Ascending aorta (tissue), 2 donors: ENCODE data around the gene FRRS1L. TPM values are rescaled to one million over a fixed set of nuclear protein-coding genes. Genes with fewer than 3 reads are reported as not detected.

ENCODE experiments used
- DNase-seq, 2 donors: peaks; one replicate each; pipeline ENCODE4 v3.0.0-alpha.2; 2019; ENCODE audit warnings: low spot score in 2 of 2
- H3K27ac ChIP-seq, 2 donors: fragments of 200-600 bp; sonication (generic); one replicate each; pipeline ENCODE4 v1.5.1; 2016 to 2017; ENCODE audit warnings: mild to moderate bottlenecking in 1 of 2
- H3K27me3 ChIP-seq: fragments of 200-600 bp; sonication (generic); one replicate; pipeline ENCODE4 v1.5.1; 2017
- H3K36me3 ChIP-seq, 2 donors: fragments of 200-600 bp; sonication (generic); one replicate each; pipeline ENCODE4 v1.5.1; 2016
- H3K4me1 ChIP-seq, 2 donors: fragments of 200-600 bp; sonication (generic); one replicate each; pipeline ENCODE4 v1.5.1; 2016 to 2017; ENCODE audit warnings: mild to moderate bottlenecking in 1 of 2
- H3K4me3 ChIP-seq, 2 donors: fragments of 200-600 bp; sonication (generic); one replicate each; pipeline ENCODE4 v1.5.1; 2016 to 2017; ENCODE audit warnings: mild to moderate bottlenecking in 1 of 2
- H3K9me3 ChIP-seq, 2 donors: fragments of 200-600 bp; sonication (generic); one replicate each; pipeline ENCODE4 v1.5.1; 2016
- CTCF ChIP-seq, 3 experiments: fragments of 200-600 bp in 2 of 3; fragments of 450-650 bp in 1 of 3; sonication (generic) in 2 of 3; IDR thresholded peaks; one replicate each; pipeline ENCODE4 v1.5.1; 2016 to 2019; ENCODE audit warnings: antibody characterized with exemption in 3 of 3, mild to moderate bottlenecking in 1 of 3, moderate library complexity in 1 of 3
- intact Hi-C: fragments of 100-400 bp; cut with DNase I; formaldehyde crosslinking; loops from one replicate; pipeline ENCODE4 v1.15.1; 2023
- total RNA-seq: library from RNA; depleted of rRNA; stranded (reverse); fragments of >200 nt; gene quantifications from one replicate; pipeline ENCODE4 v1.1.0, GENCODE V29; 2016

FRRS1L gene
- total RNA-seq, 1 donor from 2014 or later = 0.11 TPM

DNA sequence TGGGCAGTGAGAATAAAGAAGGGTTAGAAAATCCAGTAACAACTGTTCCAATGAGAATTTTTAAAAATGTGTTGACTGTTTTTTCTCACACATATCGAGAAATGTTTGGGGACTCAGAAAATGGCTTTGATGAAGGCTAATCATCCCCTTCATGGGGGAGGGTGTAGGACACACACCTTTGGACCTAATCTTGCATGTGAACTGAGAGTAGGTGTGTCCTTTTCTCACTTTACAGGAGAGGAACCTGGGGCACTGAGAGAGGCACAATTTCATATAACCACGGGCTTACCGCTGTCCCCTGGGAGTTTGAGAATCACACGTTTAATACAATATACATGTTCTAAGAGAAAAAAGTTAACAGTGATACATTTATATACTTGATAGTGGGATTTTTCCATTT, 17.3 kb downstream of the FRRS1L start:
- TF ChIP-seq CTCF (IDR thresholded peaks at IDR 0.05) = no peak
- H3K4me3 ChIP-seq = no peak overlapping the region
- DNase-seq = no peak
- H3K36me3 ChIP-seq = no peaks in the 10 kb centered on the region
- H3K9me3 ChIP-seq = peaks cover 0 to 6% of the 10 kb centered on the region in 2 donors
- H3K4me1 ChIP-seq = no peaks in the 10 kb centered on the region
- intact Hi-C loops = no loop called here
- no peak overlapping the region for H3K27ac ChIP-seq
- H3K27me3 ChIP-seq = no peaks in the 10 kb centered on the region

DNA sequence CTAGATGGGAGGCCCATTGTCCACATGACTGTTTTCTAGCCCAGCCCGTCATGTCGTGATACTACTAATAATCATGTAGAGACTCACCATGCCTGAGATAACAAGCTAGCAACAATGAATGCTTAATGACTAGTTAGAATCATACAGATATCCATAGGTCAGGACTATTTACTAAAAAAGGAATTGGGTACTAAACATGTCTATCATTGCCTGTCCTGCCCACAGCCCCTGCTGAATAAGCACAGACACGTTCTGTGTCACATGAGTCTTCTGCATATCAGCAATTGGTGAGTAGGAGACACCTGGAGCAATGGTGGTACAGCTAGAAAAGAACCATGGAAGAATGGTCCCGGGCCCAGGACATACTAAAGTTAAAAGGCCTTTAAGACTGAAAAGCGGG, 18.0 kb downstream of the FRRS1L start:
- Histone ChIP-seq H3K9me3 (peaks cover 0 to 6% of the 10 kb centered on the region in 2 donors), H3K4me3 (no peak overlapping the region), H3K27me3 (no peaks in the 10 kb centered on the region), H3K27ac (no peak overlapping the region), H3K36me3 (no peaks in the 10 kb centered on the region), H3K4me1 (no peaks in the 10 kb centered on the region)
- no peak for DNase-seq
- no peak for TF ChIP-seq CTCF (IDR thresholded peaks at IDR 0.05)
- intact Hi-C loops = no loop called here

- intact Hi-C loops = no loop called here
Observed at GRCh38 chr9:109145051-109145450, 22.0 kb downstream of the FRRS1L start.

GRCh38 chr9:109143881-109144562, 23.0 kb downstream of the FRRS1L start:
- H3K27ac ChIP-seq = no peak overlapping the region
- H3K4me3 ChIP-seq = no peak overlapping the region
- no peaks in the 10 kb centered on the region for H3K27me3 ChIP-seq
- H3K9me3 ChIP-seq = no peaks in the 10 kb centered on the region
- H3K36me3 ChIP-seq = no peaks in the 10 kb centered on the region
- TF ChIP-seq CTCF (IDR thresholded peaks at IDR 0.05) = no peak
- no peak for DNase-seq
- no peaks in the 10 kb centered on the region for H3K4me1 ChIP-seq
- intact Hi-C loops = no loop called here

More at GRCh38 chr9:109145051-109145450, 22.0 kb downstream of the FRRS1L start:
- Histone ChIP-seq H3K9me3 (no peaks in the 10 kb centered on the region), H3K27ac (no peak overlapping the region), H3K4me1 (no peaks in the 10 kb centered on the region), H3K36me3 (no peaks in the 10 kb centered on the region), H3K4me3 (no peak overlapping the region), H3K27me3 (no peaks in the 10 kb centered on the region)
- no peak for TF ChIP-seq CTCF (IDR thresholded peaks at IDR 0.05)
- DNase-seq = no peak

DNA sequence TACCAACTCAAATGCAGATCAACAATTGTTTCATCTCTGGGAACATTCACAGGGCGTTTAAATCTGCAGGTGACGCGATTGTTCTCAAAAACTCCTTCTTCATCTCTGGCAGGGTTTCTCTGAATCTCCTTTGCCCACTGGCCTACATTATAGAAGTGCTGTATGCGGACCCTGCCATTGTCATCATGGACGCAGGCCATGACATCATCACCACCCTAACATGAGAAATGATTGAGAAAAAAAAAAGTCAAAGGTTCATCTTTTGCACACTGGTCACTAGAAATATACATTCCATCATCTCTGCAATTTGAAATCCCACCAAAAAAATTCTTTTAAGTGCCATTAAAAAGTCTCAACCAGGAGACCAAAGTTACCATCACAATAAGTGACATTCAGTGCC, 25.7 kb downstream of the FRRS1L start:
- intact Hi-C loops = no loop called here
- Histone ChIP-seq H3K4me1 (no peaks in the 10 kb centered on the region), H3K4me3 (no peak overlapping the region), H3K27me3 (no peaks in the 10 kb centered on the region), H3K27ac (no peak overlapping the region), H3K36me3 (no peaks in the 10 kb centered on the region), H3K9me3 (no peaks in the 10 kb centered on the region)
- no peak for DNase-seq
- TF ChIP-seq CTCF (IDR thresholded peaks at IDR 0.05) = no peak

DNA sequence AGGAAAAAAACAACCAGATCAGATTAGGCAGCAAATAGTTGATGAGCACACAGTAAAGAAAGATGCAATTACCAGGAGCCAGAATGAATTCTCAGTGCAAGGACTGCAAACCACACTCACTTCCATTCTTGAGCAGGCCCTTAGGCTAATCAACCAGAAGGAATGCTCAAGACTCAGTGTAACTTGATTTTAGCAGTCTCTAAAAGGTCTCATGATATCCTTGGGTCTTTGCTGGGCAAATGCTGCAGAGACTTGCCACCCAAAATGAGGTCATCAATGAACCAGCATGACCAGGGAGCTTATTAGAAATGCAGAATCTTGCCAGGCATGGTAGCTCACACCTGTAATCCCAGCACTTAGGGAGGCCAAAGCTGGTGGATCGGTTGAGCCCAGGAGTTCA, 27.2 kb downstream of the FRRS1L start:
- no peak overlapping the region for H3K27ac ChIP-seq
- H3K9me3 ChIP-seq = no peaks in the 10 kb centered on the region
- no peak overlapping the region for H3K4me3 ChIP-seq
- intact Hi-C loops = no loop called here
- H3K27me3 ChIP-seq = no peaks in the 10 kb centered on the region
- DNase-seq = no peak
- no peaks in the 10 kb centered on the region for H3K4me1 ChIP-seq
- no peaks in the 10 kb centered on the region for H3K36me3 ChIP-seq
- TF ChIP-seq CTCF (IDR thresholded peaks at IDR 0.05) = no peak
